GM21360 (cell line): Measurements from ENCODE around the gene MSS51.

Experiments
- ATAC-seq: cut with Tn5 transposase; IDR thresholded peaks from one replicate; pipeline ENCODE4 v1.9.1; 2021; ENCODE audit warnings: mild to moderate bottlenecking, moderate library complexity; ENCODE audit not compliant: unreplicated experiment

MSS51 gene

GRCh38 chr10:73433538-73433867 is at the start of gene MSS51:
TSS of gene MSS51 (minus strand) at chr10:73433561. CDS start at chr10:73428284, 5,277 bp downstream.
- no peak for ATAC-seq

GRCh38 chr10:73480158-73480557 is 46.8 kb upstream of the MSS51 start:
- no peak for ATAC-seq

- no peak for ATAC-seq
These were observed 45.3 kb upstream of the MSS51 start for GRCh38 chr10:73478636-73479035.

GRCh38 chr10:73471226-73471625 is 37.9 kb upstream of the MSS51 start:
- no peak for ATAC-seq

GRCh38 chr10:73469579-73469978 is 36.2 kb upstream of the MSS51 start:
- ATAC-seq: no peak

- no peak for ATAC-seq
These were observed 33.8 kb upstream of the MSS51 start for GRCh38 chr10:73467206-73467605.

- ATAC-seq: no peak
These were observed 32.8 kb upstream of the MSS51 start for GRCh38 chr10:73465978-73466726.

- ATAC-seq: no peak
These were observed 27.5 kb upstream of the MSS51 start for GRCh38 chr10:73460897-73461296.

GRCh38 chr10:73459683-73460314 is 26.4 kb upstream of the MSS51 start:
- no peak for ATAC-seq

- ATAC-seq: no peak
These were observed 23.0 kb upstream of the MSS51 start for GRCh38 chr10:73456187-73456890.

- ATAC-seq: no peak
These were observed 15.8 kb upstream of the MSS51 start for GRCh38 chr10:73449113-73449512.

- ATAC-seq: no peak
These were observed 15.0 kb upstream of the MSS51 start for GRCh38 chr10:73448384-73448783.

- ATAC-seq: no peak
These were observed 13.6 kb upstream of the MSS51 start for GRCh38 chr10:73446926-73447325.

GRCh38 chr10:73444457-73444856 is 11.1 kb upstream of the MSS51 start:
- ATAC-seq: no peak

GRCh38 chr10:73439605-73440312 is 6.4 kb upstream of the MSS51 start:
- ATAC-seq: no peak

GRCh38 chr10:73439055-73439454 is 5.7 kb upstream of the MSS51 start:
- ATAC-seq: no peak

- ATAC-seq: no peak
These were observed 469 bp downstream of the MSS51 start for GRCh38 chr10:73432646-73433537.

- ATAC-seq: no peak
These were observed 7.0 kb downstream of the MSS51 start for GRCh38 chr10:73426318-73426717.

- ATAC-seq: no peak
These were observed 8.9 kb downstream of the MSS51 start for GRCh38 chr10:73424478-73424877.

- no peak for ATAC-seq
These were observed 10.1 kb downstream of the MSS51 start for GRCh38 chr10:73423309-73423708.
